GM19238 (cell line): ENCODE results near the gene FAM200C.

Source experiments
- DNase-seq: peaks from one replicate; pipeline ENCODE4 v3.0.0; 2011; ENCODE audit warnings: low spot score; ENCODE audit not compliant: insufficient read length

Gene FAM200C

GRCh38 chr5:160419458-160420330 lies 19.8 kb upstream of the FAM200C start:
- no peak for DNase-seq

GRCh38 chr5:160418561-160419457 lies 19.0 kb upstream of the FAM200C start, which contains the start of gene SLU7:
Gene SLU7 (minus strand): TSS chr5:160419081. CDS start chr5:160415294, 3,787 bp downstream.
- DNase-seq: peak; percentile 70

GRCh38 chr5:160398806-160399205 lies 1.0 kb downstream of the FAM200C start:
- DNase-seq: no peak

GRCh38 chr5:160397492-160397891 lies 2.4 kb downstream of the FAM200C start:
- no peak for DNase-seq

GRCh38 chr5:160395111-160395510 lies 4.7 kb downstream of the FAM200C start:
- no peak for DNase-seq

- DNase-seq: no peak
Measured at GRCh38 chr5:160390787-160391696, 8.8 kb downstream of the FAM200C start.

GRCh38 chr5:160387445-160387844 lies 12.4 kb downstream of the FAM200C start:
- no peak for DNase-seq

- no peak for DNase-seq
Measured at GRCh38 chr5:160385496-160385895, 14.4 kb downstream of the FAM200C start.

- no peak for DNase-seq
Measured at GRCh38 chr5:160384681-160385080, 15.2 kb downstream of the FAM200C start.

GRCh38 chr5:160382346-160382745 lies 17.5 kb downstream of the FAM200C start:
- no peak for DNase-seq

- DNase-seq: no peak
Measured at GRCh38 chr5:160380041-160380440, 19.8 kb downstream of the FAM200C start.

GRCh38 chr5:160379511-160379910 lies 20.3 kb downstream of the FAM200C start:
- no peak for DNase-seq

GRCh38 chr5:160378330-160378729 lies 21.5 kb downstream of the FAM200C start:
- no peak for DNase-seq

- DNase-seq: no peak
Measured at GRCh38 chr5:160377651-160378050, 22.2 kb downstream of the FAM200C start.

- no peak for DNase-seq
Measured at GRCh38 chr5:160376416-160376815, 23.4 kb downstream of the FAM200C start.

- no peak for DNase-seq
Measured at GRCh38 chr5:160375701-160376100, 24.2 kb downstream of the FAM200C start.

- DNase-seq: no peak
Measured at GRCh38 chr5:160375166-160375565, 24.7 kb downstream of the FAM200C start.

GRCh38 chr5:160371294-160371693 lies 28.6 kb downstream of the FAM200C start:
- no peak for DNase-seq

- DNase-seq: no peak
Measured at GRCh38 chr5:160370713-160371034, 29.2 kb downstream of the FAM200C start.

- DNase-seq: no peak
Measured at GRCh38 chr5:160369990-160370712, 29.7 kb downstream of the FAM200C start, which contains the start of gene C1QTNF2. Gene C1QTNF2 (minus strand): TSS chr5:160370626. CDS start chr5:160355011, 15,615 bp downstream.
